Right atrium auricular region (tissue), 2 donors: Measurements from ENCODE around the gene ARL6. TPM values are rescaled to one million over a fixed set of nuclear protein-coding genes. Genes with fewer than 3 reads are reported as not detected.

ENCODE experiments used
- DNase-seq: peaks from one replicate; pipeline ENCODE4 v3.0.0-alpha.2; 2019; ENCODE audit warnings: low spot score
- H3K27ac ChIP-seq, 2 donors: fragments of 200-600 bp; sonication (generic); 1 replicate in 1 of 2; 2 replicates in 1 of 2; pipeline ENCODE4 v1.5.1; 2016 to 2019
- H3K27me3 ChIP-seq, 2 donors: fragments of 200-600 bp; sonication (generic); one replicate each; pipeline versions ENCODE4 v1.5.1 to v1.6.0; 2017 to 2019
- H3K36me3 ChIP-seq: fragments of 200-600 bp; sonication (generic); one replicate; pipeline ENCODE4 v1.5.1; 2016
- H3K4me1 ChIP-seq, 2 donors: fragments of 200-600 bp; sonication (generic); one replicate each; pipeline versions ENCODE4 v1.5.1 to v1.6.0; 2017 to 2019
- H3K4me3 ChIP-seq, 2 donors: fragments of 200-600 bp; sonication (generic); 1 replicate in 1 of 2; 2 replicates in 1 of 2; pipeline ENCODE4 v1.5.1; 2017 to 2019; ENCODE audit warnings: mild to moderate bottlenecking in 1 of 2, moderate library complexity in 1 of 2
- H3K9me3 ChIP-seq, 2 donors: fragments of 200-600 bp; sonication (generic); one replicate each; pipeline ENCODE4 v1.5.1; 2019
- CTCF ChIP-seq, 2 donors: fragments of 200-600 bp; sonication (generic); IDR thresholded peaks; one replicate each; pipeline ENCODE4 v1.5.1; 2019; ENCODE audit warnings: antibody characterized with exemption in 2 of 2
- total RNA-seq, 2 donors: library from RNA; depleted of rRNA; stranded (reverse); fragments of >200 nt; gene quantifications; one replicate each; pipeline ENCODE4 v1.1.0, GENCODE V29; 2016

The ARL6 gene
- total RNA-seq, 2 donors from 2014 or later = 2.9 to 3.5 TPM

- Histone ChIP-seq H3K27ac (no peak overlapping the region), H3K4me1 (peaks cover 0 to 6% of the 10 kb centered on the region in 2 donors)
Measured at GRCh38 chr3:97838393-97838792, 73.8 kb downstream of the ARL6 start.

GRCh38 chr3:97839944-97840343 is 75.4 kb downstream of the ARL6 start:
- H3K36me3 ChIP-seq = no peaks in the 10 kb centered on the region
- peaks cover 0 to 6% of the 10 kb centered on the region in 2 donors for H3K4me1 ChIP-seq
- H3K27ac ChIP-seq = no peak overlapping the region

More at GRCh38 chr3:97838393-97838792, 73.8 kb downstream of the ARL6 start:
- H3K36me3 ChIP-seq = no peaks in the 10 kb centered on the region
- no peak overlapping the region for H3K4me3 ChIP-seq
- TF ChIP-seq CTCF (IDR thresholded peaks at IDR 0.05) = no peak
- DNase-seq = no peak
- no peaks in the 10 kb centered on the region for H3K27me3 ChIP-seq
- H3K9me3 ChIP-seq = no peaks in the 10 kb centered on the region

GRCh38 chr3:97841304-97841703 is 76.7 kb downstream of the ARL6 start:
- TF ChIP-seq CTCF (IDR thresholded peaks at IDR 0.05) = no peak
- no peak for DNase-seq
- Histone ChIP-seq H3K9me3 (no peaks in the 10 kb centered on the region), H3K4me3 (no peak overlapping the region), H3K4me1 (peaks cover 0 to 6% of the 10 kb centered on the region in 2 donors), H3K27me3 (no peaks in the 10 kb centered on the region), H3K36me3 (no peaks in the 10 kb centered on the region), H3K27ac (no peak overlapping the region)

More at GRCh38 chr3:97839944-97840343, 75.4 kb downstream of the ARL6 start:
- H3K4me3 ChIP-seq = no peak overlapping the region
- no peaks in the 10 kb centered on the region for H3K27me3 ChIP-seq
- TF ChIP-seq CTCF (IDR thresholded peaks at IDR 0.05) = no peak
- H3K9me3 ChIP-seq = no peaks in the 10 kb centered on the region
- DNase-seq = no peak

- H3K4me1 ChIP-seq = peaks cover 0 to 6% of the 10 kb centered on the region in 2 donors
- H3K4me3 ChIP-seq = no peak overlapping the region
- no peaks in the 10 kb centered on the region for H3K27me3 ChIP-seq
- no peaks in the 10 kb centered on the region for H3K36me3 ChIP-seq
- no peak for DNase-seq
- no peaks in the 10 kb centered on the region for H3K9me3 ChIP-seq
- no peak for TF ChIP-seq CTCF (IDR thresholded peaks at IDR 0.05)
- H3K27ac ChIP-seq = no peak overlapping the region
Measured at GRCh38 chr3:97841956-97842355, 77.4 kb downstream of the ARL6 start.

- no peak for DNase-seq
- Histone ChIP-seq H3K4me3 (no peak overlapping the region), H3K36me3 (no peaks in the 10 kb centered on the region), H3K4me1 (no peaks in the 10 kb centered on the region), H3K9me3 (peaks cover 0 to 2% of the 10 kb centered on the region in 2 donors), H3K27me3 (no peaks in the 10 kb centered on the region), H3K27ac (no peak overlapping the region)
- TF ChIP-seq CTCF (IDR thresholded peaks at IDR 0.05) = no peak
Measured at GRCh38 chr3:97848779-97849178, 84.2 kb downstream of the ARL6 start.

Other genes starting within 250 kb of the ARL6 start
- 10 to 100 TPM; 17.6 to 18.6 TPM for gene CRYBG3, start 57.3 kb downstream of the ARL6 start, total RNA-seq
- gene RIOX2, start 207.7 kb downstream of the ARL6 start, total RNA-seq = 10 to 100 TPM in 1 of 2 donors, 1 to 10 TPM in 1; 9.5 to 13.6 TPM